Measurements from ENCODE around the gene OTOP2.

- TF ChIP-seq POLR2A (IDR thresholded peaks at IDR 0.05) (no peak), CTCF (IDR thresholded peaks at IDR 0.05) (no peak)
Measured at GRCh38 chr17:74916136-74916850, 7.8 kb upstream of the OTOP2 start.

All from transverse colon (tissue), 3 donors.